Keratinocyte (primary cell): ENCODE data around the gene HOXB4. TPM values are rescaled to one million over a fixed set of nuclear protein-coding genes. Genes with fewer than 3 reads are reported as not detected.

ENCODE experiments used
- DNase-seq: peaks from one replicate; pipeline ENCODE4 v3.0.0-alpha.2; 2011; ENCODE audit warnings: low read depth, missing footprints, low spot score
- FAIRE-seq: peaks from 2 replicates; lab custom pipeline; 2011; peaks lifted over from hg19 to GRCh38; lab: Jason Lieb, UNC
- H2AFZ ChIP-seq: 2 replicates; pipeline ENCODE4 v1.6.0; 2012; ENCODE audit warnings: low read length, control low read depth, inconsistent platforms; ENCODE audit not compliant: control insufficient read depth
- H3K27ac ChIP-seq: 2 replicates; pipeline ENCODE4 v1.5.1; 2011; ENCODE audit warnings: low read length; ENCODE audit not compliant: control insufficient read depth, insufficient read depth
- H3K27me3 ChIP-seq: 3 replicates; pipeline ENCODE4 v1.6.0; 2011; ENCODE audit warnings: low read length; ENCODE audit not compliant: control insufficient read depth, insufficient read depth; ENCODE audit errors: extremely low read depth
- H3K36me3 ChIP-seq, 2 experiments: 2 replicates in 1 of 2; 3 replicates in 1 of 2; pipeline ENCODE4 v1.5.1; 2011; ENCODE audit warnings: low read length in 2 of 2, mild to moderate bottlenecking in 1 of 2; ENCODE audit not compliant: control insufficient read depth in 2 of 2, insufficient read depth in 2 of 2; ENCODE audit errors: extremely low read depth in 1 of 2
- H3K4me1 ChIP-seq: 3 replicates; pipeline ENCODE4 v1.5.1; 2011; ENCODE audit warnings: low read length; ENCODE audit not compliant: control insufficient read depth, insufficient read depth; ENCODE audit errors: extremely low read depth
- H3K4me2 ChIP-seq: 3 replicates; pipeline ENCODE4 v1.6.0; 2011; ENCODE audit warnings: low read depth, low read length; ENCODE audit not compliant: control insufficient read depth, insufficient read depth; ENCODE audit errors: extremely low read depth
- H3K4me3 ChIP-seq, 3 experiments: fragments of 200-600 bp in 1 of 3; sonication (generic) in 1 of 3; 2 replicates in 2 of 3; 3 replicates in 1 of 3; pipeline ENCODE4 v1.5.1; 2011 to 2016; ENCODE audit warnings: low read length in 3 of 3, mild to moderate bottlenecking in 3 of 3, control low read depth in 2 of 3, inconsistent platforms in 1 of 3, low read depth in 1 of 3, mixed read lengths in 1 of 3, mixed run types in 1 of 3, moderate library complexity in 1 of 3; ENCODE audit not compliant: control insufficient read depth in 2 of 3, insufficient read depth in 2 of 3; ENCODE audit errors: extremely low read depth in 1 of 3
- H3K79me2 ChIP-seq: 2 replicates; pipeline ENCODE4 v1.6.0; 2012; ENCODE audit warnings: low read length; ENCODE audit not compliant: control insufficient read depth, insufficient read depth
- H3K9ac ChIP-seq: 3 replicates; pipeline ENCODE4 v1.6.0; 2011; ENCODE audit warnings: low read length; ENCODE audit not compliant: control insufficient read depth, insufficient read depth; ENCODE audit errors: extremely low read depth
- H3K9me1 ChIP-seq: 3 replicates; pipeline ENCODE4 v1.6.0; 2011; ENCODE audit warnings: low read length; ENCODE audit not compliant: control insufficient read depth, insufficient read depth; ENCODE audit errors: extremely low read depth
- H3K9me3 ChIP-seq: 2 replicates; pipeline ENCODE4 v1.5.1; 2012; ENCODE audit warnings: low read depth, low read length; ENCODE audit not compliant: control insufficient read depth
- H4K20me1 ChIP-seq: 3 replicates; pipeline ENCODE4 v1.6.0; 2011; ENCODE audit warnings: low read length; ENCODE audit not compliant: control insufficient read depth, insufficient read depth; ENCODE audit errors: extremely low read depth
- CTCF ChIP-seq, 3 experiments: IDR thresholded peaks in 1 of 3; conservative IDR thresholded peaks in 1 of 3; optimal IDR thresholded peaks in 1 of 3; 2 replicates in 2 of 3; 3 replicates in 1 of 3; pipeline versions ENCODE3 to v1.5.1; 2011; ENCODE audit warnings: low read length in 3 of 3, mild to moderate bottlenecking in 3 of 3, moderate library complexity in 2 of 3, control low read depth in 1 of 3, inconsistent platforms in 1 of 3; ENCODE audit not compliant: insufficient read depth in 2 of 3; ENCODE audit errors: extremely low read depth in 1 of 3
- EZH2 ChIP-seq: IDR thresholded peaks from one replicate; pipeline ENCODE4 v1.6.1; 2012; ENCODE audit warnings: inconsistent platforms, mild to moderate bottlenecking, low read length, moderate library complexity
- dilution Hi-C: fragments of 300-500 bp; cut with MboI; formaldehyde crosslinking; loops from one replicate; pipeline ENCODE4 v1.7.0; 2020; ENCODE audit warnings: low sequenced_read_pairs; ENCODE audit not compliant: extremely low pct_ligation_motif_present
- polyA plus RNA-seq, 5 experiments: library from polyadenylated mRNA; depleted of rRNA in 3 of 5; stranded (reverse) in 3 of 5; stranded (forward) in 1 of 5; unstranded in 1 of 5; fragments of >200 nt; gene quantifications; 1 replicate in 1 of 5; 2 replicates in 3 of 5; 3 replicates in 1 of 5; pipeline versions ENCODE4 v1.2.1 to v1.2.3, GENCODE V29; 2011 to 2012; ENCODE audit warnings: missing spikeins in 2 of 5, low read depth in 1 of 5, low replicate concordance in 1 of 5

HOXB4 gene
- polyA plus RNA-seq, 1 donor (not counting 4 experiments of a cell fraction or from before 2014, with no cell fraction given) = 0.59 TPM

- peaks cover 80% of the 10 kb centered on the region for H3K27me3 ChIP-seq
- H3K4me3 ChIP-seq = no peak overlapping the region
- TF ChIP-seq CTCF (optimal IDR thresholded peaks at IDR 0.05 in 1 of 3, IDR thresholded peaks at IDR 0.05 in 1 of 3, conservative IDR thresholded peaks at IDR 0.05 in 1 of 3; ENCODE audit: extremely low read depth in 1 of 3, insufficient read depth in 2 of 3, low read length in 3 of 3) (no peak), EZH2 (peak; percentile 35)
- peaks cover 17% of the 10 kb centered on the region for H3K4me1 ChIP-seq
- no peaks in the 10 kb centered on the region for H3K9me3 ChIP-seq
- H3K4me2 ChIP-seq = no peak overlapping the region
- DNase-seq = no peak
- H2AFZ ChIP-seq = no peak overlapping the region
- peaks cover 0 to 1% of the 10 kb centered on the region in 2 experiments for H3K36me3 ChIP-seq
- H3K79me2 ChIP-seq = no peaks in the 10 kb centered on the region
- H3K9ac ChIP-seq = no peak overlapping the region
- H3K27ac ChIP-seq = no peak overlapping the region
- H4K20me1 ChIP-seq = no peaks in the 10 kb centered on the region
- no peaks in the 10 kb centered on the region for H3K9me1 ChIP-seq
- dilution Hi-C loops = no loop called here
- FAIRE-seq = no peak
Measured at GRCh38 chr17:48570325-48571023, 7.7 kb downstream of the HOXB4 start.

- no peak for FAIRE-seq
- TF ChIP-seq CTCF (optimal IDR thresholded peaks at IDR 0.05 in 1 of 3, IDR thresholded peaks at IDR 0.05 in 1 of 3, conservative IDR thresholded peaks at IDR 0.05 in 1 of 3; ENCODE audit: extremely low read depth in 1 of 3, insufficient read depth in 2 of 3, low read length in 3 of 3) (no peak), EZH2 (no peak)
- no peak for DNase-seq
- Histone ChIP-seq H3K9ac (no peak overlapping the region), H3K4me2 (no peak overlapping the region), H3K4me3 (no peak overlapping the region), H2AFZ (no peak overlapping the region), H3K27me3 (peaks cover 86% of the 10 kb centered on the region), H3K79me2 (no peaks in the 10 kb centered on the region), H3K4me1 (peaks cover 17% of the 10 kb centered on the region), H3K27ac (no peak overlapping the region), H3K36me3 (peaks cover 0 to 1% of the 10 kb centered on the region in 2 experiments), H3K9me1 (no peaks in the 10 kb centered on the region), H4K20me1 (no peaks in the 10 kb centered on the region), H3K9me3 (no peaks in the 10 kb centered on the region)
- dilution Hi-C loops = no loop called here
Measured at GRCh38 chr17:48569674-48570324, 8.4 kb downstream of the HOXB4 start.
